ENCODE measurements around the gene ENOX2.

DNA sequence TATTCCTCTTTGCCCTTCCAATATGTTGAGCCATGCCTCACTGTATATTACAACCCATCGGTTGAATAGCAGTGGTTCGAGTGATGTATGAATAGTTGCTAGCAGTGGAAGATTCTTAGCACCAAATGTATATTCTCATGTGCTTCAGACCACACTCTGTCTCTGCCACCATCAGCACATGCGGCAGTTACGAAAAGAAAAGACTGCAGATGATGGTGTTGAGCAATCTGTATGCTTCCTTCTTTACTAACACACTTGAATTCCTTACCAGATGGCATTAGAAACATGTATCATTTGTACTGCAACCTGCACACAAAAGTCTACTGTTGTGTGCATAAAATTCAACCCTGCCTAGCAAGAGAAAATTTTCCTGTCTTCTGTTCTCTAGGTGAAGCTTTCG lies 214.6 kb downstream of the ENOX2 start:
- TF ChIP-seq, protein P1, sequence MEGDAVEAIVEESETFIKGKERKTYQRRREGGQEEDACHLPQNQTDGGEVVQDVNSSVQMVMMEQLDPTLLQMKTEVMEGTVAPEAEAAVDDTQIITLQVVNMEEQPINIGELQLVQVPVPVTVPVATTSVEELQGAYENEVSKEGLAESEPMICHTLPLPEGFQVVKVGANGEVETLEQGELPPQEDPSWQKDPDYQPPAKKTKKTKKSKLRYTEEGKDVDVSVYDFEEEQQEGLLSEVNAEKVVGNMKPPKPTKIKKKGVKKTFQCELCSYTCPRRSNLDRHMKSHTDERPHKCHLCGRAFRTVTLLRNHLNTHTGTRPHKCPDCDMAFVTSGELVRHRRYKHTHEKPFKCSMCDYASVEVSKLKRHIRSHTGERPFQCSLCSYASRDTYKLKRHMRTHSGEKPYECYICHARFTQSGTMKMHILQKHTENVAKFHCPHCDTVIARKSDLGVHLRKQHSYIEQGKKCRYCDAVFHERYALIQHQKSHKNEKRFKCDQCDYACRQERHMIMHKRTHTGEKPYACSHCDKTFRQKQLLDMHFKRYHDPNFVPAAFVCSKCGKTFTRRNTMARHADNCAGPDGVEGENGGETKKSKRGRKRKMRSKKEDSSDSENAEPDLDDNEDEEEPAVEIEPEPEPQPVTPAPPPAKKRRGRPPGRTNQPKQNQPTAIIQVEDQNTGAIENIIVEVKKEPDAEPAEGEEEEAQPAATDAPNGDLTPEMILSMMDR (IDR thresholded peaks at IDR 0.05; ENCODE audit: borderline replicate concordance, extremely low read depth, low read length, poor library complexity, severe bottlenecking): no peak
- TF ChIP-seq EZH2 (IDR thresholded peaks at IDR 0.05; ENCODE audit: borderline replicate concordance, low read depth, low read length, severe bottlenecking): no peak

All from DND-41 (cell line).